Stimulated activated CD8-positive, alpha-beta memory T cell treated with anti-CD3 and anti-CD28 coated beads, Interleukin-12 subunit alpha, Interleukin-12 subunit beta, amount 100 ng/mL, for 24 hours (primary cell): ENCODE data around the gene PLXNA3.

ENCODE experiments used
- DNase-seq: peaks from one replicate; pipeline ENCODE4 v3.0.0-alpha.2; 2020; ENCODE audit errors: extremely low read depth

PLXNA3 gene

GRCh38 chrX:154458954-154459778 is 1.1 kb downstream of the PLXNA3 start:
- no peak for DNase-seq

- no peak for DNase-seq
Measured at GRCh38 chrX:154459832-154460231, 1.8 kb downstream of the PLXNA3 start.

GRCh38 chrX:154460326-154460725 is 2.2 kb downstream of the PLXNA3 start:
- no peak for DNase-seq

- DNase-seq, result no peak
Measured at GRCh38 chrX:154462396-154462795, 4.3 kb downstream of the PLXNA3 start.

GRCh38 chrX:154463611-154464220 is 5.6 kb downstream of the PLXNA3 start:
- DNase-seq, result no peak

- no peak for DNase-seq
Measured at GRCh38 chrX:154464806-154465365, 6.8 kb downstream of the PLXNA3 start.

GRCh38 chrX:154465601-154466000 is 7.5 kb downstream of the PLXNA3 start:
- no peak for DNase-seq

GRCh38 chrX:154466036-154466435 is 8.0 kb downstream of the PLXNA3 start:
- DNase-seq, result no peak

- DNase-seq, result no peak
Measured at GRCh38 chrX:154466907-154467306, 8.8 kb downstream of the PLXNA3 start.

- no peak for DNase-seq
Measured at GRCh38 chrX:154467556-154467955, 9.5 kb downstream of the PLXNA3 start.

GRCh38 chrX:154468217-154468616 is 10.1 kb downstream of the PLXNA3 start:
- no peak for DNase-seq

- DNase-seq, result no peak
Measured at GRCh38 chrX:154469114-154469513, 11.0 kb downstream of the PLXNA3 start.

- no peak for DNase-seq
Measured at GRCh38 chrX:154469880-154470279, 11.8 kb downstream of the PLXNA3 start.

- no peak for DNase-seq
Measured at GRCh38 chrX:154470434-154470833, 12.4 kb downstream of the PLXNA3 start.

GRCh38 chrX:154470914-154471568 is 13.0 kb downstream of the PLXNA3 start:
- no peak for DNase-seq

- no peak for DNase-seq
Measured at GRCh38 chrX:154471839-154472684, 14.0 kb downstream of the PLXNA3 start.

- no peak for DNase-seq
Measured at GRCh38 chrX:154472685-154473632, 14.9 kb downstream of the PLXNA3 start.

GRCh38 chrX:154473683-154474082 is 15.6 kb downstream of the PLXNA3 start:
- no peak for DNase-seq

GRCh38 chrX:154476821-154477220 is 18.7 kb downstream of the PLXNA3 start:
- no peak for DNase-seq

GRCh38 chrX:154477891-154478477 is 19.9 kb downstream of the PLXNA3 start:
- no peak for DNase-seq
